ENCODE data around the gene TTC32.

TTC32 gene

GRCh38 chr2:19868701-19869580 lies 32.8 kb downstream of the TTC32 start:
- FAIRE-seq = peak; percentile 17
- peak; percentile 57 for DNase-seq (ENCODE audit: insufficient read length)
- TF ChIP-seq POLR2A (IDR thresholded peaks at IDR 0.05; ENCODE audit: low read depth, low read length) (no peak), TAF1 (IDR thresholded peaks at IDR 0.05; ENCODE audit: borderline replicate concordance, low read depth, low read length) (no peak), POLR2AphosphoS5 (IDR thresholded peaks at IDR 0.05; ENCODE audit: low read depth, low read length) (no peak)

- TF ChIP-seq POLR2A (IDR thresholded peaks at IDR 0.05; ENCODE audit: low read depth, low read length) = no peak
- TF ChIP-seq POLR2AphosphoS5 (IDR thresholded peaks at IDR 0.05; ENCODE audit: low read depth, low read length) = no peak
- TF ChIP-seq TAF1 (IDR thresholded peaks at IDR 0.05; ENCODE audit: borderline replicate concordance, low read depth, low read length) = no peak
- no peak for DNase-seq (ENCODE audit: insufficient read length)
- no peak for FAIRE-seq
These were observed 33.6 kb downstream of the TTC32 start for GRCh38 chr2:19868224-19868623.

GRCh38 chr2:19866771-19867170 lies 35.0 kb downstream of the TTC32 start:
- no peak for DNase-seq (ENCODE audit: insufficient read length)
- FAIRE-seq = no peak
- TF ChIP-seq TAF1 (IDR thresholded peaks at IDR 0.05; ENCODE audit: borderline replicate concordance, low read depth, low read length) (no peak), POLR2AphosphoS5 (IDR thresholded peaks at IDR 0.05; ENCODE audit: low read depth, low read length) (no peak), POLR2A (IDR thresholded peaks at IDR 0.05; ENCODE audit: low read depth, low read length) (no peak)

- DNase-seq (ENCODE audit: insufficient read length) (no peak), FAIRE-seq (peak; percentile 60)
- TF ChIP-seq TAF1 (IDR thresholded peaks at IDR 0.05; ENCODE audit: borderline replicate concordance, low read depth, low read length) = no peak
- TF ChIP-seq POLR2A (IDR thresholded peaks at IDR 0.05; ENCODE audit: low read depth, low read length) = no peak
- TF ChIP-seq POLR2AphosphoS5 (IDR thresholded peaks at IDR 0.05; ENCODE audit: low read depth, low read length) = no peak
These were observed 36.6 kb downstream of the TTC32 start for GRCh38 chr2:19865151-19865550.

GRCh38 chr2:19864381-19864780 lies 37.4 kb downstream of the TTC32 start:
- TF ChIP-seq POLR2AphosphoS5 (IDR thresholded peaks at IDR 0.05; ENCODE audit: low read depth, low read length) = no peak
- no peak for TF ChIP-seq TAF1 (IDR thresholded peaks at IDR 0.05; ENCODE audit: borderline replicate concordance, low read depth, low read length)
- TF ChIP-seq POLR2A (IDR thresholded peaks at IDR 0.05; ENCODE audit: low read depth, low read length) = no peak
- DNase-seq (ENCODE audit: insufficient read length) = no peak
- no peak for FAIRE-seq

GRCh38 chr2:19863303-19864041 lies 38.3 kb downstream of the TTC32 start:
- DNase-seq (ENCODE audit: insufficient read length) = peak; percentile 79
- peak; percentile 76 for FAIRE-seq
- no peak for TF ChIP-seq POLR2AphosphoS5 (IDR thresholded peaks at IDR 0.05; ENCODE audit: low read depth, low read length)
- no peak for TF ChIP-seq TAF1 (IDR thresholded peaks at IDR 0.05; ENCODE audit: borderline replicate concordance, low read depth, low read length)
- no peak for TF ChIP-seq POLR2A (IDR thresholded peaks at IDR 0.05; ENCODE audit: low read depth, low read length)

GRCh38 chr2:19861813-19862212 lies 40.0 kb downstream of the TTC32 start:
- no peak for TF ChIP-seq TAF1 (IDR thresholded peaks at IDR 0.05; ENCODE audit: borderline replicate concordance, low read depth, low read length)
- no peak for TF ChIP-seq POLR2A (IDR thresholded peaks at IDR 0.05; ENCODE audit: low read depth, low read length)
- no peak for TF ChIP-seq POLR2AphosphoS5 (IDR thresholded peaks at IDR 0.05; ENCODE audit: low read depth, low read length)
- DNase-seq (ENCODE audit: insufficient read length) (no peak), FAIRE-seq (no peak)

GRCh38 chr2:19860022-19860421 lies 41.8 kb downstream of the TTC32 start:
- FAIRE-seq (no peak), DNase-seq (ENCODE audit: insufficient read length) (no peak)
- TF ChIP-seq TAF1 (IDR thresholded peaks at IDR 0.05; ENCODE audit: borderline replicate concordance, low read depth, low read length) (no peak), POLR2AphosphoS5 (IDR thresholded peaks at IDR 0.05; ENCODE audit: low read depth, low read length) (no peak), POLR2A (IDR thresholded peaks at IDR 0.05; ENCODE audit: low read depth, low read length) (no peak)

- FAIRE-seq (no peak), DNase-seq (ENCODE audit: insufficient read length) (no peak)
- TF ChIP-seq TAF1 (IDR thresholded peaks at IDR 0.05; ENCODE audit: borderline replicate concordance, low read depth, low read length) = no peak
- no peak for TF ChIP-seq POLR2A (IDR thresholded peaks at IDR 0.05; ENCODE audit: low read depth, low read length)
- no peak for TF ChIP-seq POLR2AphosphoS5 (IDR thresholded peaks at IDR 0.05; ENCODE audit: low read depth, low read length)
These were observed 42.2 kb downstream of the TTC32 start for GRCh38 chr2:19859565-19859964.

GRCh38 chr2:19857806-19858205 lies 44.0 kb downstream of the TTC32 start:
- DNase-seq (ENCODE audit: insufficient read length) = no peak
- TF ChIP-seq TAF1 (IDR thresholded peaks at IDR 0.05; ENCODE audit: borderline replicate concordance, low read depth, low read length) = no peak
- no peak for TF ChIP-seq POLR2A (IDR thresholded peaks at IDR 0.05; ENCODE audit: low read depth, low read length)
- no peak for TF ChIP-seq POLR2AphosphoS5 (IDR thresholded peaks at IDR 0.05; ENCODE audit: low read depth, low read length)
- no peak for FAIRE-seq

- no peak for DNase-seq (ENCODE audit: insufficient read length)
- TF ChIP-seq POLR2A (IDR thresholded peaks at IDR 0.05; ENCODE audit: low read depth, low read length) (no peak), POLR2AphosphoS5 (IDR thresholded peaks at IDR 0.05; ENCODE audit: low read depth, low read length) (no peak), TAF1 (IDR thresholded peaks at IDR 0.05; ENCODE audit: borderline replicate concordance, low read depth, low read length) (no peak)
- no peak for FAIRE-seq
These were observed 44.7 kb downstream of the TTC32 start for GRCh38 chr2:19857100-19857499.
